HG03060 (cell line): Measurements from ENCODE around the gene PRRX1.

Experiments
- ATAC-seq: cut with Tn5 transposase; IDR thresholded peaks from one replicate; pipeline ENCODE4 v1.9.1; 2021; ENCODE audit warnings: low read depth, moderate number of reproducible peaks; ENCODE audit not compliant: unreplicated experiment

Gene PRRX1

DNA sequence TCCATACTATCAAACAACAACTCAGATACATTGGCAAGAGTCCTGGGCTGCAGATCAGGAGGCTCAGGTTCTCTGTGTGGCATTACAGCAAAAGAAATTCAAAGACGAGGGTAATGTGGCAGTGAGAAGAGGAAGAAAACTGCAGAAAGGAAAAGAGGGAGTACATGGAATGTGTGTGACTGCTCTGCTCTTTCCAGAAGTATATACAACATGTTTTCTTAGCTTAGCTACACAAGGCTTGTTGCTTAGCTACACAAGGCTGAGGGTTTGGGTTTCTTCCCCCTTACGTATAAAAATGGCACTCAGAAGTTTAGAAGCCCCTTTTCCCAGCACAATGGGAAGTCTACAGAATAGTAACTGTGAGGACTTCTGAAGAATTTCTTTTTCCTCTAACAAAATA is 86.0 kb downstream of the PRRX1 start:
- no peak for ATAC-seq

DNA sequence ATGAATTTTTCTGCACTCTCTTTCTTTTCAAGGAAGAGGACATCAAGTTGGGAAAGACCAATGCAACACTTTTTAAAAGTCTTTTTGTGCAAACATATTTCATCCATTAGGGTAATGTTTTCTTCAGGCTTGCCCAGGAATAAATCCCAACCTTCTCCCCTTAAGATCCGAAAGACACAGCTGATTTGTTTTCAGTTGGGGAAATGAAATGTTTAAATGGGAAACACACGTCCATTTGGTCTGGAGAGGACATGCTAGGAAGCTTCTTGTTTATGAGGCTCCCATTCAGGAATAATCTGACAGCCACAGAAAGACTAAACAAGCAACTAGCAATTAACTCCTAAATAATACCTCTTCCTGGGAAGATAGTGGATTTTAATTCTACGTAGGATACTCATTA is 91.9 kb downstream of the PRRX1 start:
- ATAC-seq = no peak

DNA sequence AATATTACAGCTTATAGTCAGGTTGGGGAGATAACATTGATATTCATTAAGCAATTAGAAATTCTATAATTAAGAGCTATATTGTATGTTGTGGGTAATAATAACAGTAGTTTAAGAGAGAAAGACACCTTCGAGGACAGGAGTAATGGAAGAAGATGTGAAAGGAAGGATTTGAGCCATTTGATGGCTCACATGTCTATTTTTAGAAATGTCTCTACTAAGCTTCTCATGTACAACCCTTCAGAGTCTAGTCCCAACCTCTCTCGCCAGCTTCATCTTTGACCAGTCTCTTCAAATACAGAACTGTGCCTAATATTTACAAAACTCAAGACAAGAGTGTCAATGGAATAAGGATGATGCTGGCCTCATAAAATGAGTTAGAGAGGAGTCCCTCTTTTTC is 95.1 kb downstream of the PRRX1 start:
- no peak for ATAC-seq

DNA sequence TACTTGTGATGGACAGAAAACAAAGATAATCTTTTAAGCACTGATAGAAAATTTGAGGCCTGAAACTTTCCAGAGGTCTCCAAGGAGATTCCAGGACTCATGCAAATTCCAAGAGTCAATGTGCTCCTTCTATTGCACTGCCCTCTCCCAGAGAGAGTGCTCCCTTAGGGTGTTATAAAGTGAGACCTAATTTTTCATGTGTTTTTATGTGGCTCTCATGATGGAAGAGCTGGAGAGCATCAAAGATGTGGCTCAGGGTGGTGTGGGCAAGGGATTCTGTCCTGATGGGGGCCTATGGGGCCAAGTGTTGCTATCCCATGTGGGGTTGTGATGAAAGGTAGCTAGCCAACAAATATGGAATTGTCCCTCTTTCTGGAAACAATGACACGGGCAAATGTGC is 101.3 kb downstream of the PRRX1 start:
- no peak for ATAC-seq

DNA sequence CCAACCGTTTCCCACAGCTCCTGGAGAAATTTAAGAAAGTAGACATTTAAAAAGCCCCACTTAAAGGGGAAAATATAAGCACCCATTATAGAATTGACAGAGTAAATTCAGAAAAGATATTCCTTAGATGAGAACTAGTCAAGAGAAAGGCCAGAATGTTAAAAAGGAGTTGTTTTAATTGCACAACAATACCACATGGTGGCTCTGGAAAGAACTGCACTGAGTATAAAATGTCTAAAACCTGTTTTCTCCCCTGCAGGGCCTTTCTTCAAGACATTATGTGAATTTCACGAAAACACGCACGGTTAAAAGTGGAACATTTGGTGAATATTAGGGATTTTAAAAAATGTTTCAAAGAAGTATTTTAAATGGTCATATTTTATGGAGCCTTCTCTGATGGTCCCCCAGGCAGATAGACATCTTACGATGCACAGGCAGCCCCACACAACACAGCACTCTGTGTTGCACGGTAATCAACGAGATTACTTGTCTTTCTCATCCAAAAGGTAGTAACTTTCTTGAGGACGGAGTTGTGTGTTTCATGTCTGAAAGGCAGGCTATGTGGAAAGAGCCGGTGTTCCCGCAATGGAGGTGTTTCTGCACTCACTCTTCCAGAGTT is 101.9 kb downstream of the PRRX1 start:
- no peak for ATAC-seq

DNA sequence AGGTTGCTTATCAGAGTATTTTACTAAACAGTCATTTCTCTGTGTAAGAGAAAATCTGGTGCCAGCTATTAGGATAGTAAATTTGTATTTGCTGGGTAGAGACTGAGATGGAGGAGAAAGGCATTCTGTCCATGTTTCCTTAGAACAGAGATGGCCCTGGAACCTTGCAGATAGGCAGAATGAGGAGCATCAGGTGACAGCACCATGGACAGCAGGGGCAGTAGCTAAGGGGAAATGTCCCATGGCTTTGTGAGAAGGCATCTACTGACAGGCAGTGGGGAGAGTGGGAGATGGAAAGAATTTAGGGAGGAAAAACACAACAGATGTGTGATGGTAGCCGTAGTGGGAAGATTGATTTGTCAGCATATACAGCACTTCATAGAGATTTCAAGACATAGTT is 105.0 kb downstream of the PRRX1 start:
- ATAC-seq = no peak

DNA sequence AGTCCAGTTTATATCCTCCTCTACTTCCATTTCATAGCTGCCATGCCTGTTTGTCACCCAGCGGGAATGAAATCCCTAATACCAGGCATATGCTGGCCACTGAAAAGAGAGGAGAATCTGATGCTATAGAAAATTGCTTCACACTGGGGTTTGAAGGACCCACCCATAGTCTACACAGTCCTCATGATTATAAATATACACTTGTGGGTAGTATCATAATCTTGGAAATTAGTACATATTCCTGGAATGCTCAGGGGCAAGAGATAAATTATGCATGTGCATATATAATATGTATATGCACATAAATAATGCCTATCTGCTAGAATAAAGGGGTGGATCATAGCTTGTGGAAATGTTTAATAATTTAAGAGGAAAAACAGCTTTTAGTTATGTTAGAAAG is 105.8 kb downstream of the PRRX1 start:
- no peak for ATAC-seq

DNA sequence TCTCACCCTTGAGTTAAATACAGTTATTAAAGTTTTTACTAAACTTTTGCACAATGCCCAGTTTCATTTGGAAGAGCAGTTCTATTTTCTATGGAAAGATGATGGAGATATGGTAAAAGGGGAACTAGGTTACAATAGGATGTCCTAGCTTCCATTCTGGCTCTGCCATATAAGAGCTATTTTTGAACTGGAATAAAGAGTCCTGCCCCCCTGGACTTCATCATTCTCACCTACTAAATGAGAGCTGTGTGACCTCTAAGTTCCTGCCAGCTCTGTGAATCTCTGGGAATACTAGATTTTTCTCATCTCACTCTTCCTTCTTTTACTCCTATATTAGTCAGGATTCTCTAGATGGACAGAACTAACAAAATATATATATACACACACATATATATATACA is 106.3 kb downstream of the PRRX1 start:
- ATAC-seq = no peak

DNA sequence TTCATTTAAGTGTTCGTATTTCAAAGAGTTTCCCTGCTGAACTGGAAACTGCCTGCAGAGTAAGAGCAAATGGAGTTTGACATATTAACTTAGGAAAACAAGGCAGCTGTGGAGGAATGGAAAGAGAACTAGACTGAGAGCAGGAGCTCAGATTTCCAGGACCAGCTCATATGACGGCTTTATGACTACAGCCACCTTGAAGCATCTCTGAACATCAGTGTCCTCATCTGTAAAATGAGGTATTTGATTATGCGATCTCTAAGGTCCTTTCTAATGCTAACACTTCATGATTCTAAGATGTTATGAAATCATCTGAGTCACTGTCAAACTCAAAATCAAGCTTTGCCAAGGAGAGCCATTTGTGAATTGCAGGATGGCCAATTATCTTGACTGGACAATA is 112.3 kb downstream of the PRRX1 start:
- no peak for ATAC-seq

DNA sequence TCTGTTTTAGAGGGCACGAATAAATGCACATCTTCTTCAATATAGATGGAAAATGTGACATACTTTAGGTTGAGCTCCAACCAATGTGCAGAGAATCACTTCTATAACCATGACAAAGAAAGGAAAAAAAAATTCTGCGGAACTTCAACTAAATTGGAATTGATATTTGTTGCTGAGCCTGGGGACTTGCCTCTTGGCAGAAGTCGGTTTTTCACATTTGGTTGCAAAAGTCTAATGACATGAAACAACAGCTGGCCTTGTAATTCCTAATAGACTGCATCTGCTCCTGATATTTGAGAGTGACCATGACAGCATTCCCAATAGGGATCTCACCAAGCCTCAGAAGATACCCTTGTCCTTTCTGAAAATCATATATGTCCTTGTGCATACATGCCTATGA is 112.8 kb downstream of the PRRX1 start:
- no peak for ATAC-seq
